Activated naive CD4-positive, alpha-beta T cell (primary cell): ENCODE data around the gene PIP4K2C.

Experiments used
- DNase-seq, 4 experiments: peaks; one replicate each; lab custom pipeline; 2025; lab: John Stamatoyannopoulos, UW

PIP4K2C gene

GRCh38 chr12:57590864-57591781, at the start of gene PIP4K2C:
TSS of gene PIP4K2C (plus strand) at chr12:57591192. CDS start at chr12:57591290, 98 bp downstream.
- peak in 3 of 4 experiments; percentile 30 to 63 (median 57) for DNase-seq

DNA sequence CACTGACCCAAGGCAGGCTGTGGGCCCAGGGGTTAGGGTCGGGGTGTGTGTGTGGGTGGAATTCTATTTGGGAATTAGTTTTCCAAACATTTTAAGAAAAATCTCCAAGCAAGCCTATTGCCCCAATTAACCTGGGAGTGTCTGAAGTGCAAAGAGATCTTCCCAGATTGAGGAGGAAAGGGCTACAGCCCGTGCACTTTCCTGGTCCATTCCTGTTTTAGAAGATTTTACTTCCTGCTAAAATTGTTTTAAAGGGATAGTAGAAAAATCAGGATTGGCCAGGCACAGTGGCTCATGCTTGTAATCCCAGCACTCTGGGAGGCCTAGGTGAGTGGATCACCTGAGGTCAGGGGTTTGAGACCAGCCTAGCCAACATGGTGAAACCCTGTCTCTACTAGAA, 49.3 kb upstream of the PIP4K2C start:
- DNase-seq = no peak

DNA sequence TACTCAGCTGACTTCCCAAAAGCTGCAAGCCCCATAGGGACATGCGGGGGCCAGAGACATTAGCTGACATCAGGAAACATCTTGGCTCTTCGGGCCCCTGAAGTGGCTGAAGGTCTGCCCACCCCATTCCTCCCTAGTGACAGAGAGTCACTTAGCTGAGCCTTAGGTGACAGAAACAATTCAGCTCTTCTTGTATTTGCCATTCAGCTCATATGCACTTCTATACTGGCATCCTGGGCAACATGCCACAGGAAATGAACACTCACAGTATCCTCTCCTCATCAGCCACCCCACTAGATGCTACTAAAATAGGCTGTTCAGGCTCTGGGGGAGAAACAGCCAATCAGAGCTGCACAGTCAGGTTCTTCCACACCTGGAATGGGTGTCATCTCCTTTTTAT, 47.4 kb upstream of the PIP4K2C start:
- no peak for DNase-seq

DNA sequence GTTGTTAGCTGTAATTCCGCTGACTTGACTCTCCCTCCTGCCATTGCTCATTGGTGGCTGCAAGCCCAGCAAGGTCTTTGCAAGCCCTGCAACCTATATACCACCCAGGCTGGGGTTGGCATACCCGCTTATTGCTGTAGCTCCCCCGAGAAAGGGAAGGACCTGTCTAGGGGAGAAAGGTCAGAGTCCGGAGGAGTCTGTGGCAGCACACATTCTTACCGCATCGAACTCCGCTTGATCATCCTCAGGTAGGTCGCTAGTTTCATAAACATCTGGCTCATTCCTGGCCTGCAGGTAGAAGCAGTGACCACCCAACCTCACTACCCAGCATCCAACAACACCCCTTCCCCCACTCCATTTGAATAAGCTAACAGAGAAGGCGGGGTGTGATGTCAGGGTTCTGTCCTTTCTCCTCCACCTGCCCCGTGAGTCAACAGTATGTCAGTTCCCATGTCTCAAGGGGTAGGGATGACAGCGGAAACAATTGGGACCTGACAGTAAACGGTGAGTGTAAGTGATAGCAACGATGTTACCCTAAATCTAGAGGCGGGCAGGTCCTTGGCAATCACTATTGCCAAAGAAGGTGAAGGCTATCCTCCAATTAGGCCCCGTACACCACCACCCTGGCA, 45.1 kb upstream of the PIP4K2C start:
- DNase-seq = no peak

DNA sequence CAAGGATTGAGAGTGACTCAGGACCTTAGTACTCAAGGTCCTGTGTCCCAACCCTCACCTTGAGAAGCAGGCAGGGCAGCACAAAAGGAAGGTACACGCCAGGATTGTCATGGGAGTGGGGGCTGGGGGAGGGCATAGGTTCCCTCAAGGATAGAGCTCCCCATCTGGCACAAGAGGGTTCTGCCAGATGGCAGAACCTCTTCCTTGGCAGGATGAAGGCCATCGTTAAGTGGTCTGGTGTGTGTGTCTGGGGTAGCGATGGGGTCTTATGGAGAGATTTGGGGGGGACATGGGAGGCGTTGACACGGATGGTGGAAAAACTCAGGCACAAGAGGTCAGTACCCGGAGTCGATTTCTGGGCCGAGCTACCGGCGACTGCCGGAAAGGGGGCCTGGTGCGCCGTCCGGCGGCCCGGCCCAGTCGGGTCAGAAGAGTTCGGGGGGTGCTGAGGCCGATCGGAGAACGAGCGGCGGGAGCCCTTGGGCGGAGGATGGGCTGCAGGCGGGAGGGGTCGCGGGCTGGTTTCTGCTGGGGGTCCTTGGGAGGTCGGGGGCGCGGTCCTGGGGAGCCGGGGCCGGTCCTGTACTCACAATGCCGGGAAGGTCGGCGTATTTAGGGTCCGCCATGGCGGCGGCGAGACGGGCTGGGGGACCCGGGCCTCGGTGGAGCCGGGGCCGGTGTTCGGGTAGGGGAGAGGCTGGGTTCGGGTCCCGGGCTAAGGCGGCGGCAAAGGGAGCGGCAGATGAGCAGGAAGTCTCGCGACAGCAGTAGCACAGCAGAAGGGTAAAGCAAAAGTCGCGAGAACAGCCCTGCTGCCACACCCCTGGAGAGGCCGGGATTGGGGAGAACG, 44.3 kb upstream of the PIP4K2C start, which contains the start of gene DCTN2:
DCTN2 (minus strand) TSS at position 755 of the 850 bp plus-strand sequence; CDS start at position 626, 129 bp downstream.
- peak; percentile 66 to 82 (median 76) for DNase-seq

GRCh38 chr12:57547288-57548012, 43.5 kb upstream of the PIP4K2C start:
- no peak for DNase-seq

GRCh38 chr12:57548013-57548315, 43.0 kb upstream of the PIP4K2C start:
- DNase-seq = no peak

DNA sequence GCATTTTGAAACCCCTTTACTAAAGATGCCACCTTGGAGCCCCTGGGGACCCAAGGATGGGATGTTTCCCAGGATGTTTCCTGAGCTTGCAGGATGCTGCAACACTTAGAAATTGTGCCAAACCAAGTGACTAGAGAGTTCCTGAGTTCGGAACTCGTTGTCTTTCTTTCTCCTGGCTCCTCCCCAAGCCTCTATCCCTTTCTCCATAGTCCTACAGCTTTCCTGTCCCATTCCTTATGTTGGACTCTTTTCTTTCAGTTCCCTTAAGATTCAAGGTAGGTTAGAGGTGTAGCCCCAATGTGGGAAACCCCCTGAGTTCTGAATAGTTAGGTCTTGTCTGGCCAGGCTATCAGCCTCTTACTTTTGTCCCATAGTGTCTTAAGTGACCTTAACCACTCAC, 42.5 kb upstream of the PIP4K2C start:
- DNase-seq = no peak

DNA sequence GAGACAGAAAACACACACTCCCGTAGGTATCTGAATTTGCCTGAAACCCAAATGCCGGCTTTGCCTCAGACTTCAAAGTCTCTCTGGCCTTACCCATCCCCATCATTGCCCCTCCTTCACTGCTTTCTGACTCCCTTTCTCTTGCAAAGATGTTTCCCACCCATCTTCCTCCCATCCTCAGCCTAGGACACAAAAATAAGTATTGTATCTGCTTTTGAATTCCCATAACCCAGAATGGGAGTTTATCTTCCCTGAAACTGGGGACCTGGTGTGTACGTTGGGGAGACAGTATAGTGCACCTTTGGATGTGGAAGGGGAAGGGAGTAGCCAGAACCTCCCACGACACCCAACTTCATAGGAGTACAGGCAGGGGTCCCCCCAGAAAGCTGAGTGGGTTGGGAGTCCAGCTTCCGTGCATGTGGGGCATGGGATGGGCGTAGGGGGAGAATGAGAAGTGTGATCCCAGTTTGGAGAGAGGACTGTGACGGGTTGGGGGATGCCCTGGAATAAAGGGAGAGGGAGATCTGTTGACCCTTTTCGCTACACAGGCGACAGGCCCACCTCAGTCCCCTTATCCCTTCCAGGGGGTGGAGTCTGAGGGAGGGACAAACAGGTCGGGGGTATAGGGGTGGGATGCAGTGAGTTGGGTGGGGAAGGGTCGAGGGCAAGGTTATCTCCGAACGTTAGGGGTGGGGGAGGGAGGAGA, 41.6 kb upstream of the PIP4K2C start:
- DNase-seq = no peak

GRCh38 chr12:57549909-57550640, 40.9 kb upstream of the PIP4K2C start, which contains the start of gene KIF5A:
TSS of gene KIF5A (plus strand) at chr12:57550044. CDS start at chr12:57550272, 228 bp downstream.
- DNase-seq = peak in 2 of 4 experiments; percentile 2 to 47

- no peak for DNase-seq
These were observed 40.1 kb upstream of the PIP4K2C start for GRCh38 chr12:57550641-57551549.

DNA sequence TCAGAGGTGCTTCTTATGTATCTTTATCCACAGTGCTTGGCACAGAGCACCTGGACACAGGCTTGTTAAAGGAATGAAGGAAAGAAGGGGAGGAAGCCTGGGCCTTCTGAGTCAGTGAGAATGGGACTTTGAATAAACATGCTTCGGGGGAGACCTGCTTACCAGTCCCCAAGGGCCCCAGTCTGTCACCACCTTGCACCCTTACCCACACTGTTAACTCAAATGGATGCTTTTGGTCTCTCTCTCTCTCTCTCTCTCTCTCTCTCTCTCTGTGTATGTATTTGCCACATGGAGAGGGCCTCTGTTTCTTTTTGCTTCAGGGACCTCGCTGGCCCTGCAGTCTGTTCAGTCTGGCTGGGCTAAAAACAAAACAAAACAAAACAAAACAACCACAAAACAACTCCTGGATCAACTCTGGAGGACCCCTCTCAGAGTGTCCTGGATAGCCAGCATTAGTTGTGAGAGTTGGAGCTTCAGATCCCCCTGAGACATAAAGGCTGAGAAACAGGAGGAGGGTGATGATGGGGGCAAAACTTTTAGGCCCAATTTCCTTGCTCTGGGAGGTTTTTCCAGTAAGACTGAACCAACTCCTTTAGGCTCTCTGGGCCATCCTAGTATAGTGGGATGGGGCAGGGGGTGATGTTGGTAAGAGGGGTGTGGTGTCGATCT, 39.2 kb upstream of the PIP4K2C start:
- DNase-seq = no peak

- DNase-seq = no peak
These were observed 38.7 kb upstream of the PIP4K2C start for GRCh38 chr12:57552306-57552651.

- DNase-seq = no peak
These were observed 38.1 kb upstream of the PIP4K2C start for GRCh38 chr12:57552835-57553313.

DNA sequence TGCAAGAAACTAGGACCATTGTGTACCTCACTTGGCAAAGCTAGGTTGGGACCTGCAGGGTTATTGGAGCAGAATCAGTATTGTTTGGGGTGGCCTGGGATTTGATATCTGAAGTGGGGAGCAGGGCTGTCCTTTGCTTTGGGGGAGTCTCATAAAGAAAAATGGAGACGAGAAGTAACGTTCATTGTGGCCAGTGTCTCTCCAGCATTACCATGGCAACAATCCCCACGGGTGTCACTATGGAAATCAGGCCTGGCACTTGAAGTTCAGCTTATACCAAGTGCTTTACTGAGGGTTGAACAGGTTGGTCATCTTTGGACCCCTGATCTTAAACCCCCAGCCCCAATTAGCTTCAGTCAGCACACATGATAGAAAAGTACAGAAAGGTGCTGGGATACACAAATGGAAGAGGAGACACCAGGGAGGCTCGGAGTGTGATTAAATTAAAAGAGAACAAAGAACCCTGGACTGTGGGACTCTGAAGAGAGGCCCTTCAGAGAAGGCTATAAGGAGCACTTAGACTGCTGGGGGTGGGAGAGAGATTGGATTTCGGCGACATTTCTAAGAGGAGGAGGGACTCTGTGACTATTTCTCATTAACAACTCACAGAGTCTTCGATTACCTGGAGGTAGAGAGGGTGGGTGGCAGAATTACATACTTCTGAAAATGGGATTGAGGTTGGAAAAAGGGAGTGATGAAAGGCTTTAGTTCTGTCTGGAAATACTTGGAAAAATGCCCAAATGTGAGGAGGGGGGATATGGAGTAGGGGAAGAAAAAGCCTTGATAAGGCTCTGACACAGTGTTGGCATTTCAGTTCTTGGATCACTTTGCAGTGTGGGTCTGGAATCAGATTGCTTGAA, 37.4 kb upstream of the PIP4K2C start:
- no peak for DNase-seq

DNA sequence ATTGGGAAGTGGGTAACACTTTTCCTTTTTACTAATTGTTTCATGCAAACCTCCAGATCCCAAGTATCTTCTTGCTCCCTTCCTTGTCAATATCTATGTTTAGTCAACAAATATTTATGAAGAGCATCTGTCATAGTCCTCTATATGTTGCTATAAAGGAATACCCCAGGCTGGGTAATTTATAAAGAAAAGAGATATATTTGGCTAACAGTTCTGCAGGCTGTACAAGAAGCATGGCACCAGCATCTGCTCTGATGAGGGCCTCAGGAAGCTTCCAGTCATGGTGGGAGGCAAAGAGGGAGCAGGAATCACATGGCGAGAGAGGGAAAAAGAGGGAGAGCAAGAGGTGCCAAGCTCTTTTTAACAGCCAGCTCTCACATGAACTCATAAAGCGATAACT, 36.5 kb upstream of the PIP4K2C start:
- no peak for DNase-seq

GRCh38 chr12:57554897-57555296, 36.1 kb upstream of the PIP4K2C start:
- DNase-seq = no peak

GRCh38 chr12:57558864-57559263, 32.1 kb upstream of the PIP4K2C start:
- no peak for DNase-seq
